ENCODE measurements around the gene ACP6. TPM values are rescaled to one million over a fixed set of nuclear protein-coding genes. Genes with fewer than 3 reads are reported as not detected.
A peak's percentile ranks its signal among the peaks of the same experiment; 100 is the strongest.
"Not testable (repeated sequence)": the region's sequence is repeated elsewhere in the genome, so short reads cannot be mapped to it uniquely, and the experiment has no call there.

ACP6 gene
- total RNA-seq, 1 experiment from 2014 or later: 20.3 TPM

GRCh38 chr1:147624011-147624410, 46.3 kb downstream of the ACP6 start:
- DNase-seq (ENCODE audit: low read depth): no peak

- DNase-seq (ENCODE audit: low read depth): no peak
Measured at GRCh38 chr1:147622731-147623130, 47.6 kb downstream of the ACP6 start.

GRCh38 chr1:147620543-147620942, 49.8 kb downstream of the ACP6 start:
- no peak for DNase-seq (ENCODE audit: low read depth)

GRCh38 chr1:147619741-147620140, 50.6 kb downstream of the ACP6 start:
- DNase-seq (ENCODE audit: low read depth): no peak

- no peak for DNase-seq (ENCODE audit: low read depth)
Measured at GRCh38 chr1:147618771-147619170, 51.6 kb downstream of the ACP6 start.

- DNase-seq (ENCODE audit: low read depth): no peak
Measured at GRCh38 chr1:147618077-147618569, 52.2 kb downstream of the ACP6 start.

- not testable (repeated sequence) for DNase-seq (ENCODE audit: low read depth)
Measured at GRCh38 chr1:147614966-147615365, 55.4 kb downstream of the ACP6 start.

- DNase-seq (ENCODE audit: low read depth): no peak
Measured at GRCh38 chr1:147613506-147613905, 56.8 kb downstream of the ACP6 start.

GRCh38 chr1:147612366-147612765, 58.0 kb downstream of the ACP6 start:
- DNase-seq (ENCODE audit: low read depth): no peak

- DNase-seq (ENCODE audit: low read depth): no peak
Measured at GRCh38 chr1:147611586-147611985, 58.7 kb downstream of the ACP6 start.

- DNase-seq (ENCODE audit: low read depth): no peak
Measured at GRCh38 chr1:147611021-147611426, 59.3 kb downstream of the ACP6 start.

GRCh38 chr1:147609358-147609757, 61.0 kb downstream of the ACP6 start:
- no peak for DNase-seq (ENCODE audit: low read depth)

GRCh38 chr1:147608596-147608995, 61.7 kb downstream of the ACP6 start:
- no peak for DNase-seq (ENCODE audit: low read depth)

GRCh38 chr1:147605591-147605990, 64.7 kb downstream of the ACP6 start:
- no peak for DNase-seq (ENCODE audit: low read depth)

- no peak for DNase-seq (ENCODE audit: low read depth)
Measured at GRCh38 chr1:147603986-147604385, 66.3 kb downstream of the ACP6 start.

- peak; percentile 58 for DNase-seq (ENCODE audit: low read depth)
Measured at GRCh38 chr1:147600119-147601111, 69.9 kb downstream of the ACP6 start.

GRCh38 chr1:147599362-147600118, 70.8 kb downstream of the ACP6 start:
- DNase-seq (ENCODE audit: low read depth): peak; percentile 78

GRCh38 chr1:147598621-147599361, 71.5 kb downstream of the ACP6 start:
- peak; percentile 9 for DNase-seq (ENCODE audit: low read depth)

- no peak for DNase-seq (ENCODE audit: low read depth)
Measured at GRCh38 chr1:147597010-147597409, 73.3 kb downstream of the ACP6 start.
